Common myeloid progenitor, CD34-positive (primary cell): ENCODE data around the gene NRL.
A peak's percentile ranks its signal among the peaks of the same experiment; 100 is the strongest.

Source experiments
- CTCF ChIA-PET: fragments of 350-600 bp; sonication (Branson Sonifier 250); formaldehyde crosslinking; loops from one replicate; lab custom pipeline; 2021; ENCODE audit warnings: antibody characterized with exemption; lab: Charles Lee
- POLR2A ChIA-PET: fragments of 350-600 bp; sonication (Branson Sonifier 250); formaldehyde crosslinking; loops from one replicate; lab custom pipeline; 2021; ENCODE audit warnings: antibody characterized with exemption; lab: Charles Lee
- DNase-seq, 3 donors: peaks; one replicate each; pipeline versions ENCODE4 v3.0.0 to v3.0.0-alpha.2; 2013
- H3K27ac ChIP-seq, 2 experiments: 1 replicate in 1 of 2; 2 replicates in 1 of 2; pipeline ENCODE4 v1.7.0; 2013; ENCODE audit warnings: inconsistent platforms in 2 of 2, low read length in 2 of 2, mild to moderate bottlenecking in 2 of 2, low read depth in 1 of 2, moderate library complexity in 1 of 2; ENCODE audit not compliant: severe bottlenecking in 2 of 2, insufficient read depth in 1 of 2, poor library complexity in 1 of 2
- H3K27me3 ChIP-seq, 5 experiments: replicated peaks in 2 of 5; 1 replicate in 3 of 5; 2 replicates in 2 of 5; pipeline versions ENCODE4 v1.6.1 to v1.7.0; 2013; ENCODE audit warnings: low read length in 4 of 5, mild to moderate bottlenecking in 2 of 5, moderate library complexity in 2 of 5, inconsistent platforms in 1 of 5; ENCODE audit not compliant: insufficient read depth in 5 of 5, control insufficient read depth in 4 of 5
- H3K36me3 ChIP-seq, 4 experiments: 1 replicate in 2 of 4; 2 replicates in 2 of 4; pipeline versions ENCODE4 v1.6.1 to v1.7.0; 2013; ENCODE audit warnings: low read length in 3 of 4, control low read depth in 1 of 4, mild to moderate bottlenecking in 1 of 4; ENCODE audit not compliant: control insufficient read depth in 4 of 4, insufficient read depth in 4 of 4
- H3K4me1 ChIP-seq, 4 experiments: 1 replicate in 3 of 4; 2 replicates in 1 of 4; pipeline versions ENCODE4 v1.6.1 to v1.7.1; 2013; ENCODE audit warnings: low read length in 3 of 4, mild to moderate bottlenecking in 3 of 4, control low read depth in 1 of 4, inconsistent platforms in 1 of 4, moderate library complexity in 1 of 4; ENCODE audit not compliant: control insufficient read depth in 4 of 4, insufficient read depth in 4 of 4; ENCODE audit errors: control extremely low read depth in 1 of 4
- H3K4me3 ChIP-seq, 7 experiments: 1 replicate in 4 of 7; 2 replicates in 3 of 7; pipeline versions ENCODE4 v1.5.1 to v1.7.0; 2013; ENCODE audit warnings: mild to moderate bottlenecking in 7 of 7, low read length in 6 of 7, moderate library complexity in 6 of 7, inconsistent platforms in 2 of 7, low read depth in 2 of 7, control low read depth in 1 of 7; ENCODE audit not compliant: insufficient read depth in 4 of 7, control insufficient read depth in 1 of 7; ENCODE audit errors: extremely low read depth in 1 of 7
- H3K9me3 ChIP-seq, 5 experiments: 1 replicate in 4 of 5; 2 replicates in 1 of 5; pipeline versions ENCODE4 v1.6.1 to v1.7.1; 2013; ENCODE audit warnings: low read length in 4 of 5, mild to moderate bottlenecking in 2 of 5, inconsistent platforms in 1 of 5, low read depth in 1 of 5, moderate library complexity in 1 of 5; ENCODE audit not compliant: control insufficient read depth in 4 of 5, insufficient read depth in 2 of 5; ENCODE audit errors: control extremely low read depth in 1 of 5
- WGBS: methylation state at CpG from one replicate; pipeline ENCODE4 v1.1.5; 2013; ENCODE audit not compliant: insufficient coverage; 5-methylcytosine and 5-hydroxymethylcytosine counted together

The NRL gene

GRCh38 chr14:24080888-24081738 lies 33.6 kb downstream of the NRL start:
- Histone ChIP-seq H3K36me3 (no peaks in the 10 kb centered on the region), H3K4me1 (peaks cover 7 to 27% (median 26%) of the 10 kb centered on the region in 4 experiments), H3K9me3 (no peaks in the 10 kb centered on the region), H3K27me3 (peaks cover 0 to 12% (median 7%) of the 10 kb centered on the region in 5 experiments), H3K27ac (no peak overlapping the region), H3K4me3 (peak overlapping the region; percentile 60 to 81 (median 67))
- under 1% methylated on average over 60 of the region's 74 CpGs for WGBS
- ChIA-PET POLR2A (interaction anchor here (0.6 to 1.9 kb wide), 5 partner anchors 8 to 33 kb away, joined by 3 to 7 read pairs (median 3); partner anchors contain the start of genes DCAF11 and NRL), CTCF (interaction anchor here (0.9 to 5.8 kb wide), 13 partner anchors 12 to 31 kb away, joined by 3 to 64 read pairs (median 5); partner anchors contain the start of genes CARMIL3 and PCK2)
- peak; percentile 43 to 84 (median 80) for DNase-seq

GRCh38 chr14:24080142-24080530 lies 34.6 kb downstream of the NRL start:
- Histone ChIP-seq H3K27me3 (peaks cover 0 to 12% (median 7%) of the 10 kb centered on the region in 5 experiments), H3K4me3 (peak overlapping the region in 1 of 7 experiments; percentile 80), H3K9me3 (no peaks in the 10 kb centered on the region), H3K36me3 (no peaks in the 10 kb centered on the region), H3K27ac (no peak overlapping the region), H3K4me1 (peaks cover 7 to 27% (median 26%) of the 10 kb centered on the region in 4 experiments)
- WGBS = 79% methylated on average over 6 of the region's 6 CpGs
- ChIA-PET CTCF (interaction anchor here (0.8 to 5.8 kb wide), 10 partner anchors 8 to 66 kb away, joined by 3 to 64 read pairs (median 8); partner anchors contain the start of genes CARMIL3 and PCK2), POLR2A (interaction anchor here (0.7 to 1.9 kb wide), 3 partner anchors 9 to 34 kb away, joined by 3 to 7 read pairs (median 3); partner anchors contain the start of genes DCAF11 and NRL)
- no peak for DNase-seq

GRCh38 chr14:24079491-24080141 lies 35.1 kb downstream of the NRL start:
- ChIA-PET CTCF (interaction anchor here (0.6 to 5.8 kb wide), 10 partner anchors 9 to 65 kb away, joined by 3 to 64 read pairs (median 8); partner anchors contain the start of genes CARMIL3 and PCK2), POLR2A (interaction anchor here (0.9 to 1.9 kb wide), 2 partner anchors 9 to 23 kb away, joined by 3 to 7 read pairs; partner anchors contain the start of gene CPNE6)
- H3K27ac ChIP-seq = no peak overlapping the region
- WGBS = 87% methylated on average over 8 of the region's 9 CpGs
- peaks cover 0 to 12% (median 7%) of the 10 kb centered on the region in 5 experiments for H3K27me3 ChIP-seq
- H3K4me3 ChIP-seq = no peak overlapping the region
- H3K9me3 ChIP-seq = no peaks in the 10 kb centered on the region
- peaks cover 7 to 27% (median 26%) of the 10 kb centered on the region in 4 experiments for H3K4me1 ChIP-seq
- H3K36me3 ChIP-seq = no peaks in the 10 kb centered on the region
- peak; percentile 55 to 92 (median 88) for DNase-seq

- POLR2A ChIA-PET = no interaction called here
Observed at GRCh38 chr14:24078146-24078545, 36.6 kb downstream of the NRL start.

GRCh38 chr14:24077086-24077485 lies 37.7 kb downstream of the NRL start:
- peaks cover 7 to 27% (median 26%) of the 10 kb centered on the region in 4 experiments for H3K4me1 ChIP-seq
- DNase-seq = no peak
- peaks cover 0 to 5% (median 3%) of the 10 kb centered on the region in 5 experiments for H3K27me3 ChIP-seq
- H3K27ac ChIP-seq = no peak overlapping the region
- CTCF ChIA-PET = interaction anchor here (1.5 to 4.3 kb wide), 2 partner anchors 13 kb away, joined by 3 to 18 read pairs; no protein-coding TSS in a partner anchor
- H3K36me3 ChIP-seq = no peaks in the 10 kb centered on the region
- WGBS = 93% methylated on average over 23 of the region's 23 CpGs
- no peaks in the 10 kb centered on the region for H3K9me3 ChIP-seq
- POLR2A ChIA-PET = no interaction called here
- no peak overlapping the region for H3K4me3 ChIP-seq

More at GRCh38 chr14:24078146-24078545, 36.6 kb downstream of the NRL start:
- Histone ChIP-seq H3K27me3 (peaks cover 0 to 12% (median 7%) of the 10 kb centered on the region in 5 experiments), H3K4me3 (no peak overlapping the region), H3K36me3 (no peaks in the 10 kb centered on the region), H3K27ac (no peak overlapping the region), H3K9me3 (no peaks in the 10 kb centered on the region), H3K4me1 (peaks cover 7 to 27% (median 26%) of the 10 kb centered on the region in 4 experiments)
- no peak for DNase-seq
- 100% methylated on average over 1 of the region's 3 CpGs for WGBS
- CTCF ChIA-PET = interaction anchor here (0.8 to 5.8 kb wide), 3 partner anchors 15 to 20 kb away, joined by 4 to 64 read pairs (median 5); partner anchors contain the start of gene PCK2

- POLR2A ChIA-PET = no interaction called here
- H3K4me1 ChIP-seq = peaks cover 7 to 21% (median 19%) of the 10 kb centered on the region in 4 experiments
- no peaks in the 10 kb centered on the region for H3K27me3 ChIP-seq
- H3K4me3 ChIP-seq = no peak overlapping the region
- H3K9me3 ChIP-seq = no peaks in the 10 kb centered on the region
- CTCF ChIA-PET = interaction anchor here (1.1 to 4.3 kb wide), 3 partner anchors 12 to 15 kb away, joined by 3 to 18 read pairs (median 4); no protein-coding TSS in a partner anchor
- no peak overlapping the region for H3K27ac ChIP-seq
- no peaks in the 10 kb centered on the region for H3K36me3 ChIP-seq
- 89% methylated on average over 10 of the region's 10 CpGs for WGBS
- DNase-seq = no peak
Observed at GRCh38 chr14:24076302-24076601, 38.5 kb downstream of the NRL start.
